ENCODE data around the gene FER. TPM values are rescaled to one million over a fixed set of nuclear protein-coding genes. Genes with fewer than 3 reads are reported as not detected.

FER gene
- total RNA-seq, 1 experiment from 2014 or later = 18.0 TPM

DNA sequence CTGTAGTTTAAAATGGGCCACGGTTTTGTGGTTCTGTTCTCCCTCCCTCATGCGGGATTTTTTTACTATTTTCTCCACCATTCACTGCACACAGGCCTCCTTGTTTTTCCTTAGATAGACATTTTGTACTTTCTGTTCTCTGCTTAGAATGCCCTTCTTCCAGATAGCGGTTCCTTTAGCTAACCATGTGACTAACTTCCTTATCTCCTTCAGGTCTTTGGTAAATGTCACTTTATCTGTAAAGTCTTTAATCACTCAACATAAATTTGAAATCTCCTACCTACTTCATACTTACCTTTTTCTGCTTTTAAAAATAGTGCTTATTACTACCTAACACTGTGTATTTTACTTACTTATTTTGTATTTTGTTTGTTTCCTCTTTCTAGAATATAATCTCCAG is 15.0 kb downstream of the FER start:
- Mint-ChIP-seq H3K27ac (peak overlapping the region in 2 of 3 experiments; percentile 74; a peak in 6 of 7 replicates), H3K27me3 (ENCODE audit: low read depth) (no peaks in the 10 kb centered on the region), H3K36me3 (ENCODE audit: insufficient read depth in 1 of 3, low read depth in 3 of 3) (peaks cover 10 to 11% (median 11%) of the 10 kb centered on the region in 3 experiments; a peak in 6 of 7 replicates), H3K4me3 (no peak overlapping the region), H3K4me1 (peaks cover 23 to 24% of the 10 kb centered on the region in 2 experiments), H3K9me3 (peaks cover 5 to 6% of the 10 kb centered on the region in 2 experiments; a peak in 2 of 5 replicates)
- Histone ChIP-seq H3K79me2 (ENCODE audit: insufficient read depth, low read length) (no peaks in the 10 kb centered on the region), H3K56ac (ENCODE audit: insufficient read length, low read depth, low read length) (no peak overlapping the region), H3K9me3 (ENCODE audit: control insufficient read depth, low read depth, low read length) (no peaks in the 10 kb centered on the region), H3K79me1 (ENCODE audit: insufficient read depth, low read depth, low read length, poor library complexity, severe bottlenecking) (no peaks in the 10 kb centered on the region), H4K20me1 (ENCODE audit: control insufficient read depth, insufficient read depth, insufficient read length) (no peaks in the 10 kb centered on the region), H4K5ac (ENCODE audit: insufficient read length, low read depth, low read length) (no peak overlapping the region), H2BK12ac (ENCODE audit: insufficient read length, low read depth, low read length) (no peak overlapping the region), H3K4me2 (ENCODE audit: insufficient read depth, insufficient read length, low read length) (no peak overlapping the region), H2BK120ac (ENCODE audit: low read depth, low read length, poor library complexity, severe bottlenecking) (no peak overlapping the region), H3K27me3 (ENCODE audit: insufficient read depth, low read length) (no peaks in the 10 kb centered on the region), H3K9ac (ENCODE audit: extremely low read depth, insufficient read length, low read length) (no peak overlapping the region), H2BK15ac (ENCODE audit: low read depth, low read length) (no peak overlapping the region), H2BK5ac (ENCODE audit: insufficient read length, low read length) (no peak overlapping the region), H3K23me2 (ENCODE audit: insufficient read length, low read depth, low read length, poor library complexity, severe bottlenecking) (no peaks in the 10 kb centered on the region), H3K18ac (ENCODE audit: insufficient read length, low read depth, low read length) (no peak overlapping the region), H2AFZ (ENCODE audit: low read length) (no peak overlapping the region), H3K4ac (ENCODE audit: low read depth, low read length) (no peak overlapping the region), H4K8ac (replicated peaks; ENCODE audit: insufficient read length, low read depth, low read length) (no peak overlapping the region), H2BK20ac (ENCODE audit: low read depth, low read length, poor library complexity, severe bottlenecking) (no peak overlapping the region), H3K23ac (ENCODE audit: insufficient read length, low read depth, low read length) (no peak overlapping the region), H2AK5ac (ENCODE audit: insufficient read length, low read length) (no peak overlapping the region), H3T11ph (ENCODE audit: low read length) (no peak overlapping the region), H3K27ac (ENCODE audit: insufficient read length, low read depth, low read length) (no peak overlapping the region), H3K4me1 (ENCODE audit: insufficient read depth, low read length) (peaks cover 5% of the 10 kb centered on the region; the same call in 1 of the 2 replicates), H3K14ac (ENCODE audit: insufficient read depth, low read length) (no peak overlapping the region), H4K91ac (ENCODE audit: insufficient read length, low read depth, low read length) (no peak overlapping the region)
- no peak for TF ChIP-seq CTCF (conservative IDR thresholded peaks at IDR 0.05)
- WGBS (ENCODE audit: extremely low coverage, insufficient read length, low lambda C conversion rate) = no CpG with 5 or more reads among the region's 3 CpGs
- DNase-seq = no peak
